TTC549 (cell line): ENCODE results near the gene DISC1.

Experiments used
- FAIRE-seq: peaks from 2 replicates; lab custom pipeline; 2012; peaks lifted over from hg19 to GRCh38; lab: Jason Lieb, UNC

DISC1 gene

DNA sequence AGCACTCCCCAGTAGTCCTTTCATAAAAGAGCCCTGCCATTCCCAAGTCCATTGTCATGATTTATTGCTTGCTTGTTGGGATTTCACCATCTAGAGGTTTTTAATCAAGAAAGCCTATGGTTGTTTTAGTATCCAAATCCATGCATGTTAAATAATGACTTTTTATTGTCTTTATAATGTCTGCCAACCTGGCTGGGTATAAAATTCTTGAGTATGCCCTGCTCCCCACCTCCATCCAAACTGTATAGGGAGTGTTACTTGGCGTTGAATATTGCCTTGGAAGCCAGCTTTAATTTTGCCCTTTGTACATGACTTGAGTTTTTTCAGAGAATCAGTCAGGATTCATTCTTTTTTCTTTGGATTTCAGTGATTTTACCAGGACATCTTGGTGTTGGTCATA, 44.2 kb downstream of the DISC1 start:
- FAIRE-seq: no peak

DNA sequence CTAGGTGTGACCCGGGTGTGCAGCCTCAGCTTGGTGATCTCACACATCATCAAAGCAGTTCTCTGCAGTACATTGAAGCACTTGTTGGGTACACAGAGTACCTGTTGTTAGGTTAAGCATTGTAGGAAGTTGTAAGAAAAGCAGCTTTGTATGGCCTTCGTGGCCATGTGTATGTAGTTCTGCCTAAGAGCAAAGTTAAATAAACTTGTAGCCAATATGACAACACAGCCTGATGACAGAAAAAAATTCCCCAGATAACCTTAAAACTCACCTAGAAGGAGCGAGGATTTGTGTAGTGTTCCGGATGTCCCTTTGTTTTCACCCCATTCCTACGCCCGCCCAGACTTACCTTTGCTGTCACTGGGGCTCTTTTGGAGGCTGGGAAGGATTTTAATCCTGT, 48.0 kb downstream of the DISC1 start:
- no peak for FAIRE-seq

DNA sequence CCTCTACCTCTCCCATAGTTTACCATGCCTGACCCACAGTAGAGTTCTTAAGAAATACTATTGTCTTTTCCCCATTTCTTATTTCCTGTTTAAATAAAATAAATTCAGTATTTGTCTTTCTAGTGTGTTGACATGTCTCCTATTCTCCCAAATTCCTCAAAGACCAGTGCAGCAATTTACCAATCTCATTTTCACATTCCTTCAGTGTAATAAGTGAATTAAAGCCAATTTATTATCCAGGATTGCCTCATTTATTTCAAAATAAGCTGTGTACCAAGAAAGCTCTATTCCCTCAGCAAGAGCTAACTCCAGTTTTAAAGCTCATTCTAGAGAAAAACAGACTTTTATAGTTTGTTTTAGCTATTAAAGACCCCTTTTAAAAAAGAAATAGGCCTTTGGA, 49.9 kb downstream of the DISC1 start:
- FAIRE-seq: no peak

DNA sequence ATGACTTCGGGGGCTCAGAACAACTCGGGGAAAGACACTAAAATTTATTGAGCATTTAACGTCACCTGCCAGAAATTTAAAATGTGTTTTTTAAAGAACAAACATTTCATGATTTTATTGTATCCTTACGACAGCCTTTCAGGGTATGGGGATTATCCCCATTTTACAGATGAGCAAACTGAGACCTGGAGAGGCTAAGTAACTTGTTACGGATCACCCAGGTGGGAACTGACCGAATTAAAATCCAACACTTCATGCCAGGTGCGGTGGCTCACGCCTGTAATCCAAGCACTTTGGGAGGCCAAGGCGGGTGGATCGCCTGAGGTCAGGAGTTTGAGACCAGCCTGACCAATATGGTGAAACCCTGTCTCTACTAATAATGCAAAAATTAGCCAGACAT, 50.9 kb downstream of the DISC1 start:
- no peak for FAIRE-seq

DNA sequence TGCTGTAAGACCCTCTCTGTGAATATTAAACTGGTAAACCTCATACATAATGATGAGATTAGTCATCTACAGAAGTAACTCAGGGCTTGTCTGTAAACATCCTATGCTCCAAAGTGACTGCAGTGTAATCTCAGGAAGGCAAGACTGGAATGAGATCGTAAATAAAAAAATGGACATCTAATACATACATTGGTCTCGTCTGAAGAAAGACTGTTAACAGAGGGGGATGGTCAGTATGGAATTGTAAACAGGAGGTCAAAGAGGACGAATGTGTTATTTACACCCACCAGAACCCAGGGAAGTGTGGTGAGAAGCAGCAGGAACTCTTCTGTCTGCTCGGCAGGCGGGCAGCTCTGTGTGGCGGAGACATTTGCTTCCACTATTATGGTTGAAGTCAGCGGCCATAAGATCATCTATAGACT, 51.4 kb downstream of the DISC1 start:
- no peak for FAIRE-seq

DNA sequence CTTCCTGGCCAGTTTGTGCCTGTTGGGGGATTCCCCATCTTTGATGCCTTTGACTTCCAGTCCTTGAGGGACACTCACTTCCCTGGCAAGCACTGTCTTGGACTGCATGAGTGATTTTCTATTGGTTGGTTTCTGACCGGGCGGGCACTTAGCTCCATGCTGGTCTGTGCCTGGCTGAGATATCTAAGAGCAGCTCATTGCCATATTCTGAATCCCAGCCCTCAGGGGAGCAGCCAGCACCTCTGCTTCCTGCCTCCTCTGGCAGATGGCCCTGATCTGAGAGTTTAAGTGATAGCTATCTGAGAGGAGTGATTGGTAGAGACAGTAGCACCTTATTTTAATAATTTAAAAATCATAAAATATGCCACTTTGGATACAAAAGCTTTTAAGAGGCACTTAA, 52.5 kb downstream of the DISC1 start:
- FAIRE-seq: no peak

DNA sequence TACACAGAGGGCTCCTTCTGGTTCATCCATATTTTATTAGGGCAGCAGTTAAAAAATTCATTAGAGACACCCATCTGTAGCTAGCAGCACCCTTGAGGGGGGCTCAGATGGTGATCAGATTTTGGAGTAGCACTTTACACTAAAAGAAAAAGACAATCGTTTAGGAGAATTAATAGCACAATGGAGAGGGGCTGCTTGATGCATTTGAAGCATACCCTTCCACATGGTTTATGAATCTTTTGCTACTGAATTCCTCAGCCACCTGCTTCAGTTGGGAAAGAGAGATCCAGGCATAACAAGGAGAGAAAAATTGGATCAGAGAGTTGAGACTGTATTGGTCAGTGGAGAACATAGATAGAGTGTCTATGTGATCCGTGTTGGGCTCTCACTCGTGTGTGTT, 54.4 kb downstream of the DISC1 start:
- FAIRE-seq: no peak

DNA sequence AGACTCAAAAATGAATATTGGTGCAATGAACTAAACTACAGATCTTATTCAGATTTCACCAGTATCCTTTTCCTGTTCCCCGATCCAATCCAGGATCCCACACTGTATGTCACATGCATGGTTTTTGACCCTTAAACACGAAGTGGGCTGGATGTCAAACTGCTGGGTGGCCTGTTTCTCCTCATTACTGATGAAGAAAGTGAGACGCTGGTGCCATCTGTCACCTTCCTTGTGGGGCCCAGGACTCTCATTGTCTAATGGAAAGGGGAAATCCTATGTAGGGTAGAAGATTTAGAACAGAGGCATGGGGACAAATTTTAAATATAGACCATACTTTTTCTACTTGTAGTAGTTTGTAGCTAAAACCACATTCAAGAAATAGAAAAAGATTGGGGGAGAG, 56.2 kb downstream of the DISC1 start:
- no peak for FAIRE-seq

DNA sequence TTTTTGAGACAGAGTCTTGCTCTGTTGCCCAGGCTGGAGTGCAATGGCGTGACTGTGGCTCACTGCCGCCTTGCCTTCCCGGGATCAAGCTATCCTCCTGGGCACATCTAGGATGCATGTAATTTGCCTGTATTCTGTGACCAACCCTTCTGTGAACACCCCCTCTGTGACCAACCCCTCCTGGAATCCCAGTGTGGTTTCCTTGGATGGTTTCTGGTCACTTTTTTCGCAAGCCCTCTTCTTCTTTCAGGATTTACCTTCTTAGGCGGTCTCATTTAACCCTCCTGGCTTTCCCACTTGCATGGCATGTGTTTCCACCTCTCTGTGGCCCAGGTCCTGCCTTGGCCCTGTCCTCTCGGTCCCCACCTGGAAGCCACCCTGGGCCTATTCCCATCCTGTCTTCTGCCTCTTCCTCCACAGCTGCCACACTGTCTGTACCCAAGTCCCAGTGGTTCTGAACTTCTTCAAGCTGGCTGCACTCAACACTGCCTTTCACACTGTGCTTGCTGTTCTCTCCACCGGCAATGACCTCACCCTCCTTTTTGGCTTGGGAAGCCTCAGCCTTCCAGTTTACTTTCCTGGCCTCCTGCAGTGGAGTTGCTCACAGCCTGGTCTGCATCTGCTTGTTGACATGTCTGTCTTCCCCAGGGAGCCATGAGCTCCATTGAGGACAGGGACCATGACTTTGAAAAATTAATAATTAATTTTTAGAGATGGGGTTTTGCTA, 57.0 kb downstream of the DISC1 start:
- no peak for FAIRE-seq

DNA sequence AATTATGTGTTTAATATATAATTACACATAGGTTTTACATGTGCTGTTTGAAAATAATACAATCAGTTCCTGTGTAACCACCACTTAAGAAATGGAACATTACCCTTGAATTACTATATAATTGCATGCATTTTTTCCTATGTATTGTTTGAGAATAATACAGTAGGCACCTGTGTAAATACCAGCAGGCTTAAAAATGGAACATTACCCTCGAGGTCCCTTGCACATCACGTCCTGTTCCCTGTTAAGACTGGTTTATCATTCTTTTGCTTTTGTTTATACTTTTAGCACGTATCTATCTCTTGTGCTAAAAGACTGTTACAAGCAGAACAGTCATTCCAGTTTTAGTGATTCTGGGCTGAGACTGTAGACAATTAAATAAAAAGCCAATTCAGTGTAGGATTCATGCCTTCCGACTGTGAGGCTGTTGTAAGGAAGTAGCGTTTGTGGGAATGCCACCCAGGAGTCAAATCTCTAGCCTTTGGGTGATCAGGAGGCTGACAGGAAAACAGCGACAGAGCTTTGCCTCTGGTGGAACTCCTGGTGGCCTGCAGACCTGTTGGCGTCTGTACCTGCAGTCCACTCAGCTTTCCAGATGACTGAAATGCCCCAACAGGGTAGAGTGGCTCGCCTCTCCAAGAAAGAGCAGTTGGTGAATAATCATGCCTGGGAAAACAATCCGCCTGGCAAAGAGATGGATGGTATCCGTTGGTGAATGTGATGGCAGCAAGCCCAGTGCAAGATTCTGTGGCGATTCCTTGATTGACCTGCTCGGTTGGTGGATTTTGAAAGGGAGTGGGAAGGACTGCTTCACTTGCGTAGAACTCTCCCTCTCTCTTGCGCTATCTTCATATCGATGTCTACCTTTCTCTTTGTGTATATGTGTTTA, 58.0 kb downstream of the DISC1 start:
- no peak for FAIRE-seq

DNA sequence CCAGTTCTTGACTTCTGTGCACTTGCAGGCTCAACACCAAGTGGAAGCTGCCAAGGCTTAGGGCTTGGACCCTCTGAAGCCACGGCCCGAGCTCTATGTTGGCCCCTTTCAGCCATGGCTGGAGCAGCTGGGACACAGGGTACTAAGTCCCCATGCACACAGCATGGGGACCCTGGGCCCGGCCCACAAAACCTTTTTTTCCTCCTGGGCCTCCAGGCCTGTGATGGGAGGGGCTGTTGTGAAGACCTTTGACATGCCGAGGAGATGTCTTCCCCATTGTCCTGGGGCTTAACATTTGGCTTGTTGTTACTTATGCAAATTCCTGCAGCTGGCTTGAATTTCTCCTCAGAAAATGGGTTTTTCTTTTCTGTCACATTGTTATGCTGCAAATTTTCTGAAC, 59.8 kb downstream of the DISC1 start:
- no peak for FAIRE-seq

DNA sequence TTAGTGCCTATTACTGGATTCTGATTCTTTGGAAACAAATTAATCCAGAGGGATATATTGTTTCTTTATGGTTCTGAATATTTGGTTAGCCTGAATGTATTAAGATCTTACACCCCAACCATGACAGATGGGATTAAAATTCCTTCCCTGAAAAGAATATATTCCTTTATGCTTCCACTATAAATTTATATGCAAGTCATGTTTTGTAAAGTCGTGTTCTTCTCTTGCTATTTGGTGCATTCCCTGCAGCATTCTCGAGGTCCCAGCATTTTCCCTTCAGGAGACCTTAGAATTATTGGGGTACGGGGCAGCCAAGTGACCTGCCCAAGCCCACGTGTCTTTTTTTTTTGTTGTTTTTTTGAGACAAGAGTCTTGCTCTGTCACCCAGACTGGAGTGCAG, 62.4 kb downstream of the DISC1 start:
- no peak for FAIRE-seq

DNA sequence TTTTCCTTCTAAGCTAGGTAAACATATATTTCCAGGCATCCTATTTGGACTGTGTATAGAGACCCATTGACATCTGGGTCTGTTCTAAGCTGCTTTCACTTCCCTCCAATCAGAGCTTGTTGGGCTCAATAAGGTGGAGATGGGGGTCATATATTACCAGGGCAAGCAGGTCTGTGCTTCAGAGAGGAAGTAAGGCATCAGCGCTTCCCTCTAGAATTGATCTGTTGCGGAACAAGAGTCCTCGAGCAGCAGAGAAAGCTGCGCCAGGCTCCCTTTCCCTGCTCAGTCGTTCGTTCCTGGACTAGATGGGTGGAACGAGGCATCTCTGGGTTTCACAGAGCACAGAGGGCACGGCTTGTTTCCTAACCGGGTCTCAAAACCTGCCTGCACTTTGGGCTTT, 63.5 kb downstream of the DISC1 start:
- FAIRE-seq: no peak

DNA sequence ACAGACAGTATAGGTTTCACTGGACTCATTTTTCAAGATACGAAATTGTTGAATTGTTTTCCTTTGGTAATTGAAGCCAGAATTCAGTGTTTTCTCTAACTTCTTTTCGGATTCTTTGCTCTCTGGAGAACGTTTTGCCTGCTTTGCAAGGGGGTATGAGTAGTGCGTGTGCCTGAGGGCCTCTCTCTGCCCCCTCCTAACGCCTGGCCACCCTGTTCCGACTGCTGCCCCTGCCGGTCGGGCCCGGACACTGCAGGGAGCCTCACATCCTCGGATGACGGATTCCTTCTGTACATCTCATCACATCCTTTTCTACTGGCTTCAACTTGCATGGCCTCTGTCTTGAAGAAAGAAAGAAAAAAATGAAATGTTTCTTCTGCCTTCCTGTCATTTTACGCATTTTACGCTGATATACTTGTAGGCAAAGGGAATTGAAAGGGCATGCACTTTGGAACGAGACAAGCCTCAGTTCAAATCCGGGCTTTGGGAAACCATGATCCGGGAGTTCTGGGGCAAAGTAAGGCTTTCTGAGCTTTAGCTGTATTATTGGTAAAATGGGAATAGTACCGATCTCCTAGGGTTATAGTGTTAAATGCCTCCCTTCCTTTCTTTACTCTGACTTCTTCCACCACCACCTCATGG, 65.1 kb downstream of the DISC1 start:
- FAIRE-seq: no peak

DNA sequence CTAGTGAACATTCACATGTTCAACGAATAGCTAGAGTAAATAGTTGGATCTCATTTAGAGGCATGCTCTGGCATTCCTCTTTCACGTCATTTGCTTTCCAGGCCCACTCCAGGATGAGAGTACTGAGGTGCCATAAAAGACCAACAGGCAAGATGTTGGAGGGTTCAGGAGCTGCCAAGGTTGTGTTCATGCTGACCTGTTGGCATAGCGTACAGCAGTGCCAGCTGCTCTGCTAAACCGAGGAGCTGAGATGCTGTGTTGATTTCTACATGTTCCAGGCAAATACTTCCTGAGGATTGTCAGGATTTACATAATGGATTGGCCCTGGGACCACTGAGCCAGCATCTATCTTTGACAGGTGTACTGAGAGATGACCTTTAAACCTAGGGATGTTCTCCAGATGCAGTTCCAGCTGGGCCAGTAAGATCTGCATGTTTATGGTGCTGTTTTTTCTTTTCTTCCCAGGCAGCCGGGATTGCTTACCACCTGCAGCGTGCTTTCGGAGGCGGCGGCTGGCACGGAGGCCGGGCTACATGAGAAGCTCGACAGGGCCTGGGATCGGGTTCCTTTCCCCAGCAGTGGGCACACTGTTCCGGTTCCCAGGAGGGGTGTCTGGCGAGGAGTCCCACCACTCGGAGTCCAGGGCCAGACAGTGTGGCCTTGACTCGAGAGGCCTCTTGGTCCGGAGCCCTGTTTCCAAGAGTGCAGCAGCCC, 66.9 kb downstream of the DISC1 start:
- no peak for FAIRE-seq

DNA sequence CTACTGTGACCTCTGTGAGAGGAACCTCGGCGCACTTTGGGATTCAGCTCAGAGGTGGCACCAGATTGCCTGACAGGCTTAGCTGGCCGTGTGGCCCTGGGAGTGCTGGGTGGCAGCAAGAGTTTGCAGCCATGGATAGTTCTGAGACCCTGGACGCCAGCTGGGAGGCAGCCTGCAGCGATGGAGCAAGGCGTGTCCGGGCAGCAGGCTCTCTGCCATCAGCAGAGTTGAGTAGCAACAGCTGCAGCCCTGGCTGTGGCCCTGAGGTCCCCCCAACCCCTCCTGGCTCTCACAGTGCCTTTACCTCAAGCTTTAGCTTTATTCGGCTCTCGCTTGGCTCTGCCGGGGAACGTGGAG, 67.5 kb downstream of the DISC1 start:
- no peak for FAIRE-seq

DNA sequence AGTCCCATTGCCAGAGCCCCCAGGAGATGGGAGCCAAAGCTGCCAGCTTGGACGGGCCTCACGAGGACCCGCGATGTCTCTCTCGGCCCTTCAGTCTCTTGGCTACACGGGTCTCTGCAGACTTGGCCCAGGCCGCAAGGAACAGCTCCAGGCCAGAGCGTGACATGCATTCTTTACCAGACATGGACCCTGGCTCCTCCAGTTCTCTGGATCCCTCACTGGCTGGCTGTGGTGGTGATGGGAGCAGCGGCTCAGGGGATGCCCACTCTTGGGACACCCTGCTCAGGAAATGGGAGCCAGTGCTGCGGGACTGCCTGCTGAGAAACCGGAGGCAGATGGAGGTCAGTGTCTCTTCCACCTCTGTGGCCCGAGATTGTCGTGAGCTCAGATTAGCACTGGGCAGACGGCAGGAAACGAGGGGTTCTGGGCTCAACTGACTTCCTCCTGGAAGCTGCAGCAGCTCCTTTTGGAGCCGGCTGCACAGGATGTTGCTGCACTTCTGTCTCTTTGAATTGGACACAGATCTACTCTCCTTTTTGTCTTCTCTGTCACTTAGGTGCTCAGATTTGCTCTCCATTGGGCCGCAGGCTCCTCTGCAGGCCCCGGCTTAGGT, 68.0 kb downstream of the DISC1 start:
- FAIRE-seq: no peak

DNA sequence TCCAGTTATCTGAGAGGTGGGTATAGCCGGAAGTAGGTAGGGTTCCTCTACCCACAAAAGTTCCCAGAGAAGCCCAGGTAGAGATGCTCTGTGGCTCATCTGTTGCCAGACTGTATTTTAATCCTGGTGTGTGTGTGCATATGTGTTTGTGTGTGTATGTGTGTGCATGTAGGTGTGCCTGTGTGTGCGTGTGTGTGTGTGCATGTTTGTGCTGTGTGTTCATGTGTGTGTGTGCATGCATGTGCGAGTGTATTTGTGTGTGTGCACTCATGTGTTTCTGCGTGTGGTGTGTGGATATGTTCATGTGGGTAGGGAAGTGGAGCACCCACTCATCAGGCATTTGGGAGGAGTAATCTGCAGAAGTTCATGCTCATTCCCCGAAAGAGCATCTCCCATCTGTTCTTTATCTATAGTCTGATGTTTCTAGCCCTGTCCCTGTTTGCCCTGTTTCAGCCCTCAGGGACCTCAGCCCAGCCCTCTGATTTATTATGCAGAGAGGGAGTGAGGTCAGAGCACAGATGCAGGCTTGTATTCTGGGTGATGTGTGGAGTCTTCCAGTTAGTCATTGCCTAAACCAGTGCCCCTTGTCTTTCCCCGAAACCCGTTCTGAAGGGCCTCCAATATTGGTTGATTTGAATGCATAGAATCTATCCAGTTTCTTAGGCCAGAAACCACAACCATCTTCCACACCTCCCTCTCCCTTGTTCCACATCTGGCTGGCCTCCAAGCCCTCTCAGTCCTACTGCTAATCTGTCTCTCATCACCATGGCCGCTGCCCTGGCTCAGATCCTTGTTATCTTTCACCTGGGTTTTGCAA, 69.1 kb downstream of the DISC1 start:
- FAIRE-seq: no peak

DNA sequence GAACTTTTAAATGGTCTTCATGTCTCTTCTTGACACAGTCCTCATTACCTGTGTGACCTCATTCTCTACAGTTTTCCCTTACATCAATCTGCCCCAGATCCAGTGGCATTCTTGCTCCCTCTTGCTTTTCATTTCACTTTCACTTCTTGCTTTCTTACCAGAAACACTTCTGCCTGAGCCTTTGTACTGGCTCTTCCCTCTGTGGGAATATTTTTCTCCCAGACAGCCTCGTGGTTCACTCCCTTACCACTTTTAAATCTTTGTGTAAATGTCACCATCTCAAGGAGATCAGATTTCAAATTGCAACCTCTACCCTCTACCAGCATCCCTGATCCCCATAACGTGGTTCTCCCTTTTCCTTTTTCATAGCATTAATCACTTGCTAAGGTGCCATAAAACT, 73.2 kb downstream of the DISC1 start:
- no peak for FAIRE-seq

DNA sequence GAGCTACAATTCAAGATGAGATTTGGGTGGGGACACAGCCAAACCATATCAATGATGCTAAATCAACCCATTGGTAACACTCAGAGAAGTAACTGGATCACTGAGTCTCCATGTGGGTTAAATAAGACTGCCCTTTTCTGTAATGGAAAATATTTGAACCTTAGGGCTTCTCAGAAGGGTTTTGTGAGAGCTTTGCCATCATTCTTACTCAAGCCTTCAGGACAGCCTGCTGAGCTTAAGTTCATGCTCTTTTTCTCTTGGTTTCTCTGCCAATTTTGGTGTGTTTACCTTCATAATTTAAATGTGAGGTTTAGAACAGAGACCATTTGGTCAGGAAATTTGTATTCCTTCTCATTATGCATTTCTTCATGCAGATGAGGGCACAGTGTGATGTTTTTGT, 74.7 kb downstream of the DISC1 start:
- no peak for FAIRE-seq

DNA sequence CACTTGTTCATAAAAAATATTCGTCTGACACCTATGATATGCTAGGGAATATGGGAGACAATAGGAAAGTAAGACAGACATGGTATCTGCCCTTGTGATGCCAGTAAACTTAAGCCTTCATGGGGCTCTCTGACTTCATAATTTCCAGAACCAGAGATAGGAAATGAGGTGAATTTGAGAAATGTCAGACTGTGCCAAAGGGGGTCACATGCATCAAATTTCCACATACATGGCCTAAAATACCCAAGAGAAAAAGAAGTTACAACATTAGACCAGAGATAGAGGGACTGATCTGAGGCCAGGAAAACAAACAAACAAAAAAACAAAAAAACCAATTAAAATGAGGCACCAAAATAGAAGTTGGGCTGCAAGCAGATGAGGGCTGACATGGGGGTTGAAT, 75.7 kb downstream of the DISC1 start:
- no peak for FAIRE-seq
